Measurements from ENCODE around the gene LRRC2.
"Not testable (repeated sequence)": the region's sequence is repeated elsewhere in the genome, so short reads cannot be mapped to it uniquely, and the experiment has no call there.

Gene LRRC2, protein sequence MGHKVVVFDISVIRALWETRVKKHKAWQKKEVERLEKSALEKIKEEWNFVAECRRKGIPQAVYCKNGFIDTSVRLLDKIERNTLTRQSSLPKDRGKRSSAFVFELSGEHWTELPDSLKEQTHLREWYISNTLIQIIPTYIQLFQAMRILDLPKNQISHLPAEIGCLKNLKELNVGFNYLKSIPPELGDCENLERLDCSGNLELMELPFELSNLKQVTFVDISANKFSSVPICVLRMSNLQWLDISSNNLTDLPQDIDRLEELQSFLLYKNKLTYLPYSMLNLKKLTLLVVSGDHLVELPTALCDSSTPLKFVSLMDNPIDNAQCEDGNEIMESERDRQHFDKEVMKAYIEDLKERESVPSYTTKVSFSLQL

DNA sequence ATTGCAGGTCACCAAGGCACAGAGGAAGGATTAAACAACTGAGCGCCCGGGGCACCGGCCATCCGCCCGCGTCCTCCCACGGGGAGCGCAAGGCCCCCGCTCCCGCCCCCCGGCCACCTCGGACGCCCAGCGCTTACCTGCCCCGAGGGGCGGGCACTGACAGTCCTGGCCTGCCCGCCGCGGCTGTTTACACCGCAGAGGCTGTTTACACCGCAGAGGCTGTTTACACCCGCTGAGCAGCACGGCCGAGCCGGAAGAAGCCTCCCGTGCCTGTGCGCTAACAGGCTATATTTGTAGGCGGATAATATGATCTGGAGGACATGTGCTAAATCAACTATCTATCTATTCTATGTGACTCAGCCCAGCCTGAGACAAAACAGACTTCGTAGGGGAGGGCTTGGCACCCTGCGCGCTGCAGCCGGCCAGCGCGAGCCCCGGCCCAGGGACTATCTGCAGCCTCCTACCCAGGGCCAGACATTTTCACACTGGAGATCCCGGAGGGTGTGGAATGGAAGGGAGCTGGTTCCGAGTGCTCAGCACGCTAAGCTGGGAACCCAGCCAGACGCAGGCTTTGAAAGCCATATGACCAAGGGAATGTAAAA is at the start of gene LRRC2:
LRRC2 (minus strand) TSS at position 263 of the 602 bp plus-strand sequence. CDS start 14,711 bp downstream, outside the sequence.
- peak in 14 of 56 donors; percentile 3 to 58 (median 16) for DNase-seq

DNA sequence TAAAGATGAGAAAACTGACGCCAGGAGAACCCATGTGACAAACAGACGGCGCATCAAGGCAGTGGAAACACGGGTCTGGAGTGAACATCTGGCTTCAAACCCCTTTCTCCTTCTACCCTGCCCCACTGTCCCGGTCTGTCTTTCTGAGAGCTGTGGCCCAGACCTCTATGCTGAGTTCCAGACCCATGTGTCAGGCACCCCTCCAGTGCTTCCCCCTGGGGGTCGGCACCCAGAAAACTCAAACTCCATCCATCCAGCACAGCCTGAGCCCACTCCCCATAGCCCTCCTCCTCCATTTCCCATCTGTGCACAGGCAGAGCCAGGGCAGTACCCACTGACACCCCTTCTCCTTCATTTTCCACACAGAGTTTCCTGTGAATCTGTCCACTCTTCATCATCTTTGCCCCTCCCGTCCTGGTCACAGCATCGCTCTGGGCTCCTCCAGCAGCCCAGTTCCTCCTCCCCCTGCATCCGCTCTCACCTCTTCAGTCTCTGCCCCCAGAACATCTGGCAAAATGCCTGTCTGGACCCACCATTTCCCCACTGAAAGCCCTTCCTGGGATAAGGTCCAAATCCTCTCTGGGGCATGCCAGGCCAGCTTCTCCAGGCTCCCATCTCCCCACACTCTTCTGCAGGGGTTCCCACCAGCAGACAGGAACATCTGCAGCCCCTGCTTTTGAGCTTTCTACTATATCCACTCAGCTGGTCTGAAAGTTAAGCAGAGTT is 49.1 kb upstream of the LRRC2 start:
- no peak for DNase-seq

DNA sequence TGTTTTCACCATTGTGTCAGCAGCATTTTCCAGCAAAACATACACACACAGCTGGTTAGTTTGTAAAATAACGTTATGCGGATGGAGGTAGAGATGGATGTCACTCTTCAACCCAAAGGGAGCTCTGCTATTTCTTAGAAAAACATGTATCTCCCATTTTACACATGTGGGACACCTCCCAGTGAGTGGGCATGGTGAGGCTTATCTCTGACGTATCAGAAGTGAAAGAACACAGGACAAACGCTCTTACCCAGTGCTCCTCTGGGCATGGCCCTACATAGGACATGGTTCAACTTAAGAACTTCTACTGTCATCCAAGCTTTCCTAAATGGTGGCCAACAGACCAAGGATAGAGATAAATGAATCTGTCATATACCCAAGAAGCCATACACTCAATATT is 48.3 kb upstream of the LRRC2 start:
- DNase-seq: no peak

DNA sequence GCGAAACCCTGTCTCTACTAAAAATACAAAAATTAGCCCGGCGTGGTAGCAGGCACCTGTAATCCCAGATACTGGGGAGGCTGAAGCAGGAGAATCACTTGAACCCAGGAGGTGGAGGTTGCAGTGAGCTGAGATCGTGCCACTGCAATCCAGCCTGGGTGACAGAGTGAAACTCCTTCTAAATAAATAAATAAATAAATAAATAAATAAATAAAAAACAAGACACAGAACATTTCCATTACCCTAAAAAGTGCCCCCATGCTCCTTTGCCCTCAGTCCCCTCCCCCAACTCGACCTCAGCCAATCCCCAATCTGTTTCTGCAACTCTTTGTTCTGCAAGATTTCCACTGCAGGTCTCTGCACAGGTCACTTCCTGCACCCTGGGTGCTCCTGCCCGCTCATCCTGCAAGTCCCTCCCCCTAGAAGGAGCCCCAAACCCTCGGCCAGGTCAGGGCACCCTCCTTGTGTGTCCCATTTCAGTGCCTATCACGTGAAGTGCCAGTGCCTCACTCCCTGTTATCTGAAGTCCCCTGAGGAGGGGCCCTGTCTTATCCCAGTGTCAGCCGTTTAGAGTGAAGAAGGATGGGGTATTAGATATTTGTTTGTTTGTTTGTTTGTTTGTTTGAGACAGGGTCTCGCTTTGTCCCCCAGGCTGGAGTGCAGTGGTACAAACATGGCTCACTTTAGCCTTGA is 47.4 kb upstream of the LRRC2 start:
- no peak for DNase-seq

DNA sequence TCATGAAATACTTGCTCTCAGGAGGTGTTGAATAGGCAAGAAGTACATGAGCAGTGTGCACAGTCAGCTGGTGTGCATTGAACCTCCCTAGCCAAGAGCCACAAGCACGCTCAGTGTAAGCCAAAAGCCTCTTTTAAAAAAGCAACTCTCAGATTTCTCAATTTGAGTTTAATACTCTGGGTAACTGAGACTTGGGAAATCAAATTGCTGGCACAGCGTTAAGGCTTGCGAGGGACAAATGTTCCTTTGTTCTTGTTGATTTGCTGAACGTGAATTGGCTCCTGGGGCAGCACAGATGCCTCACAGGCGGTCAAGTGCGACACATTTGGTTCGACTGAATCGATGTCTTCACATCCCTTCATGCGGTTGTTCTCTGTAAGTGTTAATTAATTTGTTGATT is 46.2 kb upstream of the LRRC2 start, which contains the start of gene FAM240A:
FAM240A (plus strand) TSS at position 202 of the 400 bp plus-strand sequence; CDS start at position 361, 159 bp downstream.
- DNase-seq: peak in 19 of 56 donors; percentile 6 to 50 (median 23)

DNA sequence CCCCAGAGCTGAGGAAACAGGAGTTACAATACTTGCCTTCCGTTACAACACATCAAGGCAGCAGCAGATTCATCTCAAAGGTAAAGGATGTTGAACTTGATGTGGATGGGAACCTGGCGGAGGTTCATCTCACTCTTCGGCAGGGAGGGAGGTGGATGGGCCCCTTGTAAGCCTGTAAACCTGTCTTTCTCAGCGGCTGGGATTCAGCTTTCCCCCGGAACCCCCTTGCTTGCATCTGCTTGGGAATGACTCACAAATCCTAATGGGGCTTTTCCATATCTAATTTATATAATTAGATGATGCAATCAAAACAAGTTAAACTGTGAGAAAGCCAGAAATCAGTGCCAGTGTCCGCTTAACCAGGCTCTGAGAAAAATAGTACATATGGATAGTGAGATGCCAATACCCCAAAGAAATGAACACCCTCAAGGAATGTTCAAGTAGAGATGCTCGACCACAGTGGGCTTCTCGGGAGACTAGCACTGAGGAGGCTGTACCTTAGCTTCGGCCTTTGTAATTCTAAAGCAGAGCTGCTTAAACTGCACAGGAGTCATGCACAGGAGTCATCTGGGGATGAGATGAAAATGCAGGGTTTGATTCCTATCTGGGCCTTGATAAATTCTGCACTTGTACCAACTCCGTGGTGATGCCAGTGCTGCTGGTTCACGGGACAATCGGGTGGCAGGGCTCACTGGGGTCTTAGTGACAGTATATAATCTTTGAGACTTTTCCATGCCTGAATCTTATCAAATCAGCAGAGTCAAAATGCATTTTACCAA is 44.0 kb upstream of the LRRC2 start:
- DNase-seq: no peak

DNA sequence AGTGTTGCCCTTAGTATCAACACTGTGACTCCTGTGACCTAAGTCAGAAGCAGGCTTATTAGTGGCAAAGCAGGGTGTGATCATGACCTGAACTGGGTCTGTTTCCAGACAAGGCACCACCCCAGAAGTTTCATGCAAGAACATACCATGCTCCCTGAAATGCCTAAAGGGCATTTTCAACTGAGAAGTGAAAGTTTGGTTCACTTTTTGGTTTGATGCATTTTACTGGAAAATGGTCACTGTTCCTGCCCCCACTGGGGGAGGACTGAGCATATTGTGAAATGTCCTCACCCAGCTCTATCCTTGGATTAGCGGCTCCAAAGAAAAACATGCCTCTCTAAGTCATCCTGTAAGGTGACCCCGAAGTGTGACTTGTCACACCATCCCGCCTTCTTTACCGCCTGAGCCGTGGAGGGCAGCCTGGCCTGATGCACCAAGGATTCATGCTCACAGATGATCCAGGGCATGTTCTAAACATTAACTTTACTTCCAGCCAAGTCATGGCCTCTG is 43.2 kb upstream of the LRRC2 start:
- no peak for DNase-seq

DNA sequence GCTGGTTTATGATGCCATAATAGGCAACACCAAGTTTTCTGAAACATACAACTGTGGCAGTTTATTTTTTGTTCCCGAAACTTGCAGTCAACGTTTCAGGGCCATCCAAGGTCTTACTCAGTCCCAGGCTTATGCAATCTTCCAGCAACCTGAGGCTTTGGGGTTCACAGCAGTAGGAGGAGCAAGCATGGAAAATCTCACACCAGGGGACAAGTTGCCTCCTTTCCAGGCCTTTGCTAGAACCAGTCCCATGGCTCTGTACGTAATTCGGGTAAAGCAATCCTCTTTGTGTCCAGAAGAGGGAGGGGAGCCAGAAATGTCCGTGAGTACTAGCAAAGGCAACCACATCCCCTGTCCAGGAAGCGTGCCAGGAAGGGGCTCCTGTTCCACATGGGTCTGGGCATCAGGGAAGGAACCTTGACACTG is 41.5 kb upstream of the LRRC2 start:
- DNase-seq: no peak

DNA sequence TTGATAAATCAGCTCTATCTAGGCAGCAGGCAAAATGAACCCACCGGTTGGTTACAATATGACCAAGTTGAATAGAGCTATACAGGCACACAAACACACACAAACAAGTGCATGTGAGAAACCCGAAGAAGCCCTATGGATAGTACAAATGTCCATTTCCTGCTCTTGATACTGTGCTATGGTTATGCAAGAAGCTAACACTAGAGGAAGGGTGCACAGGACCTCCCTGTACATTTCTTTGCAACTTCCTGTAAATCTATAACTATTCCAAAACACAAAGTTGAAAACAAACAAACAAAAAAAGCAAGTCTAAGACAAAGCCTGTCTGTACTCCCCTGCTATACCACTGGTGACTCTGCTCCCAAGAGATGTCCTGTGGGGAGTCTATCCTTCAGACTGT is 38.0 kb upstream of the LRRC2 start:
- no peak for DNase-seq

DNA sequence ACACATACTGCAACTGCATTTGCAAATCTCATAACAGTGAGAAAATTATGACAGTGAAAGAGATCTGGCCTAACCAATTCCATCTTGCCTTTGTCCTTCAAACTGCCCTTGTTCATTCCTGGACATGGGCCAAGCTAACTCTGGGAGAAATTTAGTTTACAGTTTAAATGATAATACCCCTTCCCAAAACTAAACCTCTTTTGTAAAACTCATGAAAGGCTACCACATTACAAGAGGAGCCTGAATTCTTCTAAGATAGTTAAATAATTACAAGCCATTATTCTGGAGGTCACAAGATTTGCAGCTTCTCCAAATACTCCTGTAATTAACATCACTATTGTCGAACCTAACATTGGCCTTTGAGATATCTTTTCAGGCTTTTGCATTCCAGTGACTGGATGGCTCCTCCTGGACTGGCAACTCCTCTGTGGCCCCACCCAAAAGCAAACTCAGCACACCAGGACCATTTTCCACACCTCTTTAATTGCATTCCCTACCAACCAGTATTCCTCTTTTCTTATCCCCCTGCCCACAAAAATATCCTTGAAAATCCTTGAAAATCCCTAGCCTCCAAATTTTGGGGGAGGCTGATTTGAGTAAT is 37.4 kb upstream of the LRRC2 start:
- DNase-seq: no peak

DNA sequence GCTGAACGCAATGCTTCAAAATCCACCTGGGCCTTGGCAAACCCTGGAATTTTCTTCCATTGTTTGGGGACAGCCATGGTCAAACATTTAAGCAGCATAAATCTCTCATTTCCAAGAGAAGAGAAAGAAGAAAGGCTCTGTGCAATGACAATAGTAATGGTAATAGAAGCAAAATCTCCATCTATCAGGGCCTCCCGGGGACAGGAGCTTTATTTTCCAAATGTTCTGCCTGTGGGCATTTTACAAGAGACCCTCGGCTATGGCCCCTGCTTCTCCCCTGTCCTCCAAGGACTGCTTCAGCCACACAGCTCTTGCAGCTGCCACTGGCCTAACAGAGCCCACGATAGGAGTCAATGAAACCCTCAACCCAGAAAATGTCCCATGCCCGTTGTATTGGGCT is 33.5 kb upstream of the LRRC2 start:
- DNase-seq: no peak

DNA sequence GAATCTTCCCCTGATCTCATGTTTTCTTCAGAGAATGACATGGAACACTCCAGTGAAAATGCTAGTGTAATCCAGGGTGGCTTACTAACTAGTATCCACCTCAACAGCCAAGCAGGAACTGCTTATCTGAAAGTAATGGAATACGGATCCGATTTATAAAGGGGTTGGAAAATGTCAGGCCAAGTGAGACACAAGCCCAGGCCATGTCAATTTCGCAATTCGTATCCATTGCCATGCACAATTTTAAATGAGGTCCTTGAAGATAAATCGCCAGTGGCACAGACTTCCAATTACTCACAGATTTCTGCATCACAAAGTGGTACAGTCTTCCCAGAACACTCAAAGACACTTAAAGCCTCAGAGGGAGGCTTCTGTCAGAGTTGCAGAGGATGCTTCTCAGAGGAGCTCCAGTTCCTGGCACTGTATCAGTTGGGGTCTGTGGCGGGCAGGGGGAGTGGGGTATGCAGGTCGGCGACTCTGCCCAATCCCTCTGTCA is 29.8 kb upstream of the LRRC2 start:
- no peak for DNase-seq

DNA sequence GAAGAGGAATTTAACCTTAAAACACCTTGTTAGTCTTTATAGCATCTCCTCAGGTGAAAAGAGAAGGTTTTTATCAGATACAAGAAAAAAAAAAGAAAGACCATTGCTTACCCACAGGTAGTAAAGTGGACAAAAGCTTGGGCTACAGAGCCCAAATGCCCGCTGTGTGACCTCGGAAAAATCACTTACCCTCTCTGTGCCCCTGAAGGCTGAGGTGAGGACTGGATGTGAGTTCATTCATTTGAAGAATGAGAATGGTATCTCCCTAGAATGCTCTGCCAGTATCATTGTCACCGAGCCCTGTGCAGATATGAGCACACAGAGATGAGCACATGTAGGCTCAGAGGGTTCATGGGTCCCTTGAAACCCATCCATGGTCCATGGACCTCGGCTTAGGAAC is 28.6 kb upstream of the LRRC2 start:
- no peak for DNase-seq

DNA sequence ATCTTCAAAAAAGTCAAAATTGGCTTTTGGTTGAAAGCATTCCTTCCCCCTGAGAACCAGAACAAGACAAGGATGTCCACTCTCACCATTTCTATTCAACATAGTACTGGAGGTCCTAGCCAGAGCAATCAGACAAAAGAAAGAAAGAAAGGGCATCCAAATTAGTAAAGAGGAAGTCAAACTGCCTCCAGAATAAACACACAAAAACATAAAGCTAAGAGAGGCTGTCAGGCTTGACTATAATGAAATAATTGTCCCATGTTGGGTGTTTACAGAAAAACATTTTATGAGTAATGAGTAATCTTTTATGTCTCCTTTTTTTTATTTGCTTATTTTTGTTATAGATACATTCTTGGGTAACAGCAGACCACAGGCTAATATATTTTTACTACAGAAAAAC is 27.9 kb upstream of the LRRC2 start:
- DNase-seq: no peak

DNA sequence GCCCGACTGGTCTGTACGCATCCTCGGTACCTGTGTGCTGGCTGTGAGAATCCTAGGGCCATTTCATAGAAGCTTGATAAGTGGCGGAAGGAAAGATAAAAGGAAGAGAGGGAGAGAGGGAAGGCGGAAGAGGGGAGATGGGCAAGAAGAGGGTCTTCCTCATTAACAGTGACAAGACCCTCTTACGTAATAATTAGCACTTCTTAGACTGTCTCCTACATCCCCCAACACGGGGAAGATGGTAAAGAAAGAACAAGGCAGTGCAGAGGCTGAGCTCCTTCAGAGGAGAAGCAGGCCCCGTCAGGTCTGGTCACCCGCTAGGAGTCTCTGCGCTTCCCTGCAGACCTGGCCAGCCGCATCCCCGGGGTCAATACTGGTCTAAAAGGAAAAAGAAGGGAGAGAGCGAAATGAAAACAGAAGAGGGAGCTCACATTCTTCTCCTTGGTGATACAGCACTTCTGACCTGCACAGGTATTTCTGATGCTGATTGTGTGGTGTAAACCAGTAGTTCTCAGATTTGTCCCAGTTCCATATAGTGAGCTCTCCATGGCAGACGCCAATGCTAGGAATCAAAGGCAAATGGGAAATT is 27.3 kb upstream of the LRRC2 start:
- no peak for DNase-seq

DNA sequence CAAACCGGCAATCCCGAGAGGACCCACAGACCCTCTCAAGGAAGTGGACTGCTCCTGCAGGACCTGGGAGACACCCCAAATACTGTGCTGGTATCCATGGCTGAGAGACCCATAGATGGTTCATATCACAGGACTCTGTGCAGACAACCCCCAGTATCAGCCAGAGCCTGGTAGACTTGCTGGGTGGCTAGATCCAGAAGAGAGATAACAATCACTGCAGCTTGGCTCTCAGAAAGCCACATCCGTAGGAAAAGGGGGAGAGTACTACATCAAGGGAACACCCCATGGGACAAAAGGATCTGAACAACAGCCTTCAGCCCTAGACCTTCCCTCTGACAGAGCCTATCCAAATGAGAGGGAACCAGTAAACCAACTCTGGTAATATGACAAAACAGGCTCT is 21.2 kb upstream of the LRRC2 start:
- not testable (repeated sequence) for DNase-seq

DNA sequence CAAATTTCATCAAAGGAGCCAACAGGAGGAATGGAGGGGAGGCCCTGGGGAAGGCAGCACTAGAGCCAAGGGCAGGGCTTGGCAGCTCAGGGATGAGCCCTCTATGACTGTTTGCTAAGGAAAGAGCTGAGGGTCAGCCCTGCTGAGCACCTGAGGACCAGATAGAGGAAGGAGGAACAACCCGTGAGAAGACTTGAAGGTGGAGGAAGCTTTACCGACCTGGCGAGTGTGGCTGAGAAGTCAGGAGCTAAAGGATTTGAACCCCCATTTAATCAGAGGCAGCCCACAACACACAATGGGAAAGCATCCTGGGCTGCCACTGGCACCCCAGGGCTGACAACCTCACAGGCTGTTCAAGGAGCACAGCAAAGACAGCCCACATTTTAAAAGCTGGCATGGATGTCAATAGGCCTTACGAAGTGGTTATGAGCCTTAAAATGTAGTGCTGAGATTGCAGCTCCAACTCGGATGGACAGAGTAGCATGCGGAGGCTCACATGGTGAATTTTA is 20.7 kb upstream of the LRRC2 start:
- DNase-seq: no peak

DNA sequence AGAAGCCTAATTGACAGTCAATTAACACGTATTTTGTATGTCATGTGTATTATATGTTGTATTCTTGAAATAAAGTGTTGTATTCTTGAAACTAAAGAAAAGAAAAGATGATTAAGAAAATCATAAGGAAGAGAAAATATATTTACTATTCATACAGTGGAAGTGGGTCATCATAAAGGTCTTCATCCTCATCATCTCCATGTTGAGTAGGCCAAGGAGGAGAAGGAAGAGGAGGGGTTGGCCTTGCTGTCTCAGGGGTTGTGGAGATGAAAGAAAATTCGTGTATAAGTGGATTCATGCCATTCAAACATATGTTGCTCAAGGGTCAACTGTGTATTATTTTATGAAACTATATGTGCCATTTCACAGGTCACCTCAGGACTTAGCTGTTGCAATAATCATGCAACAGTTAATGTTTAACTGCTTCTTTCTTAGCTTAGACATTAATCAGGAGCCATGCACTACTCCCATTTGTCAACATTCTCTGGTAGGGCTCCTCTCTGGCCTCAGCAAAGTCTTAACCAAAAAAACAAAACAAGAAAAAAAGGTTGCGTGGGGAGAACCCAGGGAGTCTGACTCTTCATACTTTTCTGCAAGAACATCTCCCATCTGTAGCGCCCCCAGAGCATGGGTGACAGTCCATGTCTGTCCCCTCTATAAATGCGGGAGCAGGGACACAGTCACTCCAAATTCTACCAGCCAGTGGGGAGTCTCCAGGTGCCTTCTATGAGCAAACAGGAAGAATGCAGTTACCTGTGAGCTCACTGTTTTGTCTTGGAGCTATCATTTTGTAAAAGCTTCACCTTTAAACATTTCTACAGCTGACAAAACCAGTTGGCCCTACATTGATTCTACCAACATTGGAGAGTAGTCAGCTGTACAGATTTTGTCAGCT is 19.9 kb upstream of the LRRC2 start:
- DNase-seq: no peak

Measured in amygdala (tissue), 56 donors.